HG03064 (cell line): ENCODE measurements around the gene FAM83C.
A peak's percentile ranks its signal among the peaks of the same experiment; 100 is the strongest.

Source experiments
- ATAC-seq: cut with Tn5 transposase; IDR thresholded peaks from one replicate; pipeline ENCODE4 v1.9.1; 2021; ENCODE audit warnings: low read depth; ENCODE audit not compliant: unreplicated experiment

Gene FAM83C

GRCh38 chr20:35285806-35286076, 6.5 kb downstream of the FAM83C start:
- no peak for ATAC-seq

GRCh38 chr20:35284992-35285805, 7.0 kb downstream of the FAM83C start:
- no peak for ATAC-seq

GRCh38 chr20:35284267-35284991, 7.8 kb downstream of the FAM83C start, which contains the start of gene EIF6:
Gene EIF6 (minus strand): TSS chr20:35284772. CDS start chr20:35284487, 285 bp downstream.
- peak; percentile 62 for ATAC-seq

- ATAC-seq, result no peak
Measured at GRCh38 chr20:35283441-35284266, 8.6 kb downstream of the FAM83C start.

- ATAC-seq, result no peak
Measured at GRCh38 chr20:35281506-35282101, 10.6 kb downstream of the FAM83C start.

- ATAC-seq, result no peak
Measured at GRCh38 chr20:35280523-35280922, 11.7 kb downstream of the FAM83C start.

GRCh38 chr20:35279533-35280174, 12.6 kb downstream of the FAM83C start:
- no peak for ATAC-seq

- ATAC-seq, result no peak
Measured at GRCh38 chr20:35279040-35279439, 13.2 kb downstream of the FAM83C start.

- ATAC-seq, result peak; percentile 67
Measured at GRCh38 chr20:35277531-35278395, 14.5 kb downstream of the FAM83C start, which contains the start of gene MMP24OS. Gene MMP24OS (minus strand): TSS chr20:35278122. CDS start chr20:35277929, 193 bp downstream.

GRCh38 chr20:35277127-35277526, 15.1 kb downstream of the FAM83C start:
- no peak for ATAC-seq

GRCh38 chr20:35276408-35276807, 15.8 kb downstream of the FAM83C start:
- no peak for ATAC-seq

- no peak for ATAC-seq
Measured at GRCh38 chr20:35275741-35276251, 16.4 kb downstream of the FAM83C start.

- ATAC-seq, result no peak
Measured at GRCh38 chr20:35274172-35275092, 17.8 kb downstream of the FAM83C start.

GRCh38 chr20:35273449-35274171, 18.6 kb downstream of the FAM83C start:
- no peak for ATAC-seq

- ATAC-seq, result no peak
Measured at GRCh38 chr20:35271904-35272303, 20.3 kb downstream of the FAM83C start.

GRCh38 chr20:35271073-35271882, 20.9 kb downstream of the FAM83C start:
- no peak for ATAC-seq
